ENCODE measurements around the gene GAB2. TPM values are rescaled to one million over a fixed set of nuclear protein-coding genes. Genes with fewer than 3 reads are reported as not detected.

GAB2 gene
- total RNA-seq, 2 experiments from 2014 or later, result 1.2 to 1.3 TPM

GRCh38 chr11:78212586-78213371 is 204.8 kb downstream of the GAB2 start:
- H2AFZ ChIP-seq (ENCODE audit: low read length), result no peak overlapping the region
- intact Hi-C loops (cut with micrococcal nuclease; ENCODE audit: unreplicated experiment), result no loop called here
- H4K20me1 ChIP-seq (ENCODE audit: insufficient read depth, low read length), result no peaks in the 10 kb centered on the region
- no peaks in the 10 kb centered on the region for H3K79me2 ChIP-seq (ENCODE audit: insufficient read depth, low read depth, low read length)
- no peak for TF ChIP-seq EZH2phosphoT487 (IDR thresholded peaks at IDR 0.05; ENCODE audit: borderline replicate concordance, low read depth, low read length)
- no peak for TF ChIP-seq CTCF (conservative IDR thresholded peaks at IDR 0.05; ENCODE audit: low read length)
- ChIA-PET POLR2A (no interaction called here), CTCF (ENCODE audit: unreplicated experiment) (no interaction called here)
- no peak overlapping the region for H3K4me2 ChIP-seq (ENCODE audit: low read length)
- H3K27ac ChIP-seq (ENCODE audit: low read depth, low read length, poor library complexity, severe bottlenecking), result no peak overlapping the region
- no peak overlapping the region for H3K4me3 ChIP-seq (ENCODE audit: low read depth, low read length, poor library complexity, severe bottlenecking)
- H3K36me3 ChIP-seq (ENCODE audit: insufficient read depth, low read length), result no peaks in the 10 kb centered on the region
- H3K9me2 ChIP-seq (ENCODE audit: insufficient read depth, low read length), result no peaks in the 10 kb centered on the region
- no TSS peak for BruUV-seq (replicated peaks)
- DNase-seq (ENCODE audit: low spot score), result no peak
- no peaks in the 10 kb centered on the region for H3K4me1 ChIP-seq (ENCODE audit: insufficient read depth, low read length, poor library complexity, severe bottlenecking)
- no peaks in the 10 kb centered on the region for H3K9me3 ChIP-seq (ENCODE audit: low read length)

- Histone ChIP-seq H4K20me1 (ENCODE audit: insufficient read depth, low read length) (no peaks in the 10 kb centered on the region), H3K9me2 (ENCODE audit: insufficient read depth, low read length) (no peaks in the 10 kb centered on the region), H3K36me3 (ENCODE audit: insufficient read depth, low read length) (no peaks in the 10 kb centered on the region), H2AFZ (ENCODE audit: low read length) (no peak overlapping the region), H3K4me2 (ENCODE audit: low read length) (no peak overlapping the region), H3K9me3 (ENCODE audit: low read length) (no peaks in the 10 kb centered on the region), H3K4me1 (ENCODE audit: insufficient read depth, low read length, poor library complexity, severe bottlenecking) (no peaks in the 10 kb centered on the region), H3K27ac (ENCODE audit: low read depth, low read length, poor library complexity, severe bottlenecking) (no peak overlapping the region), H3K4me3 (ENCODE audit: low read depth, low read length, poor library complexity, severe bottlenecking) (no peak overlapping the region), H3K79me2 (ENCODE audit: insufficient read depth, low read depth, low read length) (no peaks in the 10 kb centered on the region)
- DNase-seq (ENCODE audit: low spot score), result no peak
- no TSS peak for BruUV-seq (replicated peaks)
- POLR2A ChIA-PET, result no interaction called here
- CTCF ChIA-PET (ENCODE audit: unreplicated experiment), result interaction anchor here (0.5 kb wide), 1 partner anchor 16 kb away, joined by 6 read pairs; no protein-coding TSS in a partner anchor
- intact Hi-C loops (cut with micrococcal nuclease; ENCODE audit: unreplicated experiment), result no loop called here
- TF ChIP-seq CTCF (conservative IDR thresholded peaks at IDR 0.05; ENCODE audit: low read length) (no peak), EZH2phosphoT487 (IDR thresholded peaks at IDR 0.05; ENCODE audit: borderline replicate concordance, low read depth, low read length) (no peak)
These were observed 206.1 kb downstream of the GAB2 start for GRCh38 chr11:78211565-78211964.

- POLR2A ChIA-PET, result no interaction called here
- no peak for DNase-seq (ENCODE audit: low spot score)
- CTCF ChIA-PET (ENCODE audit: unreplicated experiment), result no interaction called here
These were observed 207.5 kb downstream of the GAB2 start for GRCh38 chr11:78210000-78210608.

More at GRCh38 chr11:78210000-78210608, 207.5 kb downstream of the GAB2 start:
- TF ChIP-seq CTCF (conservative IDR thresholded peaks at IDR 0.05; ENCODE audit: low read length), result no peak
- H4K20me1 ChIP-seq (ENCODE audit: insufficient read depth, low read length), result no peaks in the 10 kb centered on the region
- no peak overlapping the region for H3K4me3 ChIP-seq (ENCODE audit: low read depth, low read length, poor library complexity, severe bottlenecking)
- no peaks in the 10 kb centered on the region for H3K79me2 ChIP-seq (ENCODE audit: insufficient read depth, low read depth, low read length)
- no TSS peak for BruUV-seq (replicated peaks)
- no peak overlapping the region for H2AFZ ChIP-seq (ENCODE audit: low read length)
- H3K4me1 ChIP-seq (ENCODE audit: insufficient read depth, low read length, poor library complexity, severe bottlenecking), result no peaks in the 10 kb centered on the region
- intact Hi-C loops (cut with micrococcal nuclease; ENCODE audit: unreplicated experiment), result no loop called here
- no peak overlapping the region for H3K4me2 ChIP-seq (ENCODE audit: low read length)
- H3K9me2 ChIP-seq (ENCODE audit: insufficient read depth, low read length), result no peaks in the 10 kb centered on the region
- H3K27ac ChIP-seq (ENCODE audit: low read depth, low read length, poor library complexity, severe bottlenecking), result no peak overlapping the region
- no peaks in the 10 kb centered on the region for H3K36me3 ChIP-seq (ENCODE audit: insufficient read depth, low read length)
- H3K9me3 ChIP-seq (ENCODE audit: low read length), result no peaks in the 10 kb centered on the region
